OCI-LY7 (cell line): ENCODE data around the gene APIP.

Experiments
- EZH2phosphoT487 ChIP-seq: fragments of 200-600 bp; sonication (generic); IDR thresholded peaks from 2 replicates; pipeline ENCODE4 v1.6.1; 2018; ENCODE audit warnings: low read depth, borderline replicate concordance, mild to moderate bottlenecking, mixed run types, antibody characterized with exemption, low read length, moderate library complexity, mixed read lengths
- TF ChIP-seq, protein P1 (sequence below): fragments of 200-600 bp; sonication (generic); conservative IDR thresholded peaks from 2 replicates; pipeline ENCODE4 v1.5.1; 2014; ENCODE audit warnings: mild to moderate bottlenecking, antibody characterized with exemption, low read length, moderate library complexity, mixed read lengths

- TF ChIP-seq, protein P1, sequence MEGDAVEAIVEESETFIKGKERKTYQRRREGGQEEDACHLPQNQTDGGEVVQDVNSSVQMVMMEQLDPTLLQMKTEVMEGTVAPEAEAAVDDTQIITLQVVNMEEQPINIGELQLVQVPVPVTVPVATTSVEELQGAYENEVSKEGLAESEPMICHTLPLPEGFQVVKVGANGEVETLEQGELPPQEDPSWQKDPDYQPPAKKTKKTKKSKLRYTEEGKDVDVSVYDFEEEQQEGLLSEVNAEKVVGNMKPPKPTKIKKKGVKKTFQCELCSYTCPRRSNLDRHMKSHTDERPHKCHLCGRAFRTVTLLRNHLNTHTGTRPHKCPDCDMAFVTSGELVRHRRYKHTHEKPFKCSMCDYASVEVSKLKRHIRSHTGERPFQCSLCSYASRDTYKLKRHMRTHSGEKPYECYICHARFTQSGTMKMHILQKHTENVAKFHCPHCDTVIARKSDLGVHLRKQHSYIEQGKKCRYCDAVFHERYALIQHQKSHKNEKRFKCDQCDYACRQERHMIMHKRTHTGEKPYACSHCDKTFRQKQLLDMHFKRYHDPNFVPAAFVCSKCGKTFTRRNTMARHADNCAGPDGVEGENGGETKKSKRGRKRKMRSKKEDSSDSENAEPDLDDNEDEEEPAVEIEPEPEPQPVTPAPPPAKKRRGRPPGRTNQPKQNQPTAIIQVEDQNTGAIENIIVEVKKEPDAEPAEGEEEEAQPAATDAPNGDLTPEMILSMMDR, result no peak
- TF ChIP-seq EZH2phosphoT487, result no peak
Measured at GRCh38 chr11:34898474-34898873, 17.7 kb downstream of the APIP start.
